Choroid plexus epithelial cell (primary cell): ENCODE measurements around the gene PEPD.

ENCODE experiments used
- DNase-seq: peaks from one replicate; pipeline ENCODE4 v3.0.0-alpha.2; 2010; ENCODE audit warnings: low read depth
- H3K4me3 ChIP-seq: 2 replicates; pipeline ENCODE4 v1.5.1; 2011; ENCODE audit warnings: low read depth, mild to moderate bottlenecking, control low read depth, low read length, moderate library complexity
- TF ChIP-seq, protein P1 (sequence below): conservative IDR thresholded peaks from 2 replicates; pipeline ENCODE4 v1.5.1; 2011; ENCODE audit warnings: low read depth, mild to moderate bottlenecking, control low read depth, inconsistent platforms, low read length, moderate library complexity

Gene PEPD

DNA sequence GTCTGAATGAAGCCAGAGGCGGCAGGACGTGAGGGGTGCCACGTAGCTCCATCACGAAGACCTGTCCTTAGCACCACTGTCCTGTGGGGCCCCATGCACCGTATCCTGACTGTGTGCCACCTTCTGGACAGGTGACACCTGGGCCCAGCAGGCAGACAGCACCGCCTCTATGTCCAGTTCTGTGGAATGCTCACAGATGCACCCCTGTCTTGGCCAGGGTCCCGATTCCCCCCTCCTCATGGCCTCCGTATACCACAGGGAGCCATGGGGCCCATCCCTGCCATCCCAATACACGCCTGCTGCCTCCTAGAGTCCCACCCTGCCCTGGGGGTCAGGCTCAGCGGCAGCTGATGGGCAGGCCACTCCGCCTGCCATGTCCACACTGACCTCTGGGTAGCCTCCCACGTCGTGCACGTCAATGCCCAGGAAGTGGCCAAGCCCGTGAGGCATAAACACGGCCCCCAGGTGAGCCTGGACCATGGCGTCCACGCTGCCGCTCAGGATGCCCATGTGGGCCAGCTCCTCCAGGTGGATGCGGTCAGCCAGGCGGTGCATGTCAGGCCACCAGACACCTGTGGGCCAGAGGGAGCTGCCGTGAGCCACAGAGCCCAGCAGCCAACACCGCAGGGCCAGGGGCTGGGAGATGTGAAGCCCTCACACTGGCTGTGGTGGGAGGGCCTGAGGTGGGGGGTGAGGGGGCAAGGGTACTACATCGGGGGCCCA lies 130.5 kb downstream of the PEPD start:
- no peak for DNase-seq
- no peak overlapping the region for H3K4me3 ChIP-seq
- TF ChIP-seq, protein P1, sequence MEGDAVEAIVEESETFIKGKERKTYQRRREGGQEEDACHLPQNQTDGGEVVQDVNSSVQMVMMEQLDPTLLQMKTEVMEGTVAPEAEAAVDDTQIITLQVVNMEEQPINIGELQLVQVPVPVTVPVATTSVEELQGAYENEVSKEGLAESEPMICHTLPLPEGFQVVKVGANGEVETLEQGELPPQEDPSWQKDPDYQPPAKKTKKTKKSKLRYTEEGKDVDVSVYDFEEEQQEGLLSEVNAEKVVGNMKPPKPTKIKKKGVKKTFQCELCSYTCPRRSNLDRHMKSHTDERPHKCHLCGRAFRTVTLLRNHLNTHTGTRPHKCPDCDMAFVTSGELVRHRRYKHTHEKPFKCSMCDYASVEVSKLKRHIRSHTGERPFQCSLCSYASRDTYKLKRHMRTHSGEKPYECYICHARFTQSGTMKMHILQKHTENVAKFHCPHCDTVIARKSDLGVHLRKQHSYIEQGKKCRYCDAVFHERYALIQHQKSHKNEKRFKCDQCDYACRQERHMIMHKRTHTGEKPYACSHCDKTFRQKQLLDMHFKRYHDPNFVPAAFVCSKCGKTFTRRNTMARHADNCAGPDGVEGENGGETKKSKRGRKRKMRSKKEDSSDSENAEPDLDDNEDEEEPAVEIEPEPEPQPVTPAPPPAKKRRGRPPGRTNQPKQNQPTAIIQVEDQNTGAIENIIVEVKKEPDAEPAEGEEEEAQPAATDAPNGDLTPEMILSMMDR, result no peak

DNA sequence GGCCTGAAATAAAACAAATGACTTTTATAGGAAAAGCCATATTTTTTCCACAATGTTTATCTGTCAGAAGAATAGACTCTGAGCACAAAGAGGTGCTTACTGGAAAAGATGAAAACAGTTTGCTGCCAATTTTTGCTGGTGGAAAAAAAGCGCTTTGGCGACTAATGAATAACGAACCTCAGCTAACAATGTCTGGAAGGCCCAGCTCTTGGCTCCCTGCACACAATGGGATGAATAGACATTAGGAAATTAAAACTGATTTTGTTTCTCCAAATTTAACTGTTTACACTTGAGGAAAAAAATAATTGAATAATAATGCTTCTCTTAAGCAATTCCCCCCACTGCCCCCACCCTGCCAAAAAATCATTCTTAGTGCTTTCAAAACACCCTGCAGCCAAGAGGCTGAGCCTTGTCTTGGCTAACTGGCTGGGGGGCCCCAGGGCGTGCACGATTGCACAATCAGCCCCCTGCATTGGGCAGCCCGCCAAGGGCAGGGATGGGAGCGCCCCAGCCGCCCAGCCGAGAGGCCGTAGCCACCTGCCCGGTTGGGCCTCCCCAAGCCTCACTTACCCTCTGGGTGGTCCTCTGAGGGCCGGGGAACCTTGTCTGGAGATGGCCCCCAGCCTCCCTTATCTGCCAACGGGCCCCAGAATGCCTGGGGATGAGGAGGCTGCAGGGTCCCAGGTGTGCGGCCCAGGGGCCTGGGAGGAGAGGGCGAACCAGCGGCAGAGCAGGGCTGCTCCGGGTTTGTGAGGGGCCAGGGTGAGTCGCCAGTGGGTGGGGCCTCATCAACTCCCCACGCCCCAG lies 131.3 kb downstream of the PEPD start:
- TF ChIP-seq, protein P1, result no peak
- DNase-seq, result no peak
- H3K4me3 ChIP-seq, result no peak overlapping the region

DNA sequence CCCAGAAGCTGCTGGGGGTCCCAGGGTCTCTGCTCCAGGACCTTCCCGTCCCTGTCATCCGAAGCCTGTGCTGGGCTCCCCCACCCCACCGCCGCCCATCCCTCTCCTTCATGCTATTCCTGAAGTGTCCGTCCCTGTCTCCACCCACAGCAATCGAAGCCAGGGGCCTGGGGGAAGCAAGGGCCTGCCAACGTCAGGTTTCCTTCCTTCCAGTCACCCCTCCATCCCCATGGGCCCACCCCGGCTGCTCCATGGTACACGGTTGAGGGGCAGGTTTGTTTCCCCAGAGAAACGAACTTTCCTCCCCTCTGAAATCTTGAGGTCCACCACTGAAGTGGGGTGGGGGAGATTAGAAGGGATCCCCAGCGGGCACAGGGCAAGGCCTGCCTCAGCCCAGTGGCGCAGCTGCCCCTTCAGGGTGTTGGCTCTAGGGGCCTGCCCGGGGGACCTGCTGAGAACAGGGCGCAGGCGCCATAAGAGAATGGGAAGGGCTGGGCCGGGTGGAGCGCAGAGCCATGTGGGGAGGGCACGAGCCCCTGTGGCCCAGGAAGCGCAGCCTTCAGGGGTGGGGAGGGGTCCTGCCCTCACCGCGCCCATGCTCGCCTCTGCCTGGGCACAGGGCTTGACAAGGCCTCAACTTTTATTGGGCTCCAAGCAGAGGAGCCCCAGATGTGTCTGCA lies 132.0 kb downstream of the PEPD start:
- TF ChIP-seq, protein P1, result no peak
- DNase-seq, result no peak
- H3K4me3 ChIP-seq, result no peak overlapping the region

DNA sequence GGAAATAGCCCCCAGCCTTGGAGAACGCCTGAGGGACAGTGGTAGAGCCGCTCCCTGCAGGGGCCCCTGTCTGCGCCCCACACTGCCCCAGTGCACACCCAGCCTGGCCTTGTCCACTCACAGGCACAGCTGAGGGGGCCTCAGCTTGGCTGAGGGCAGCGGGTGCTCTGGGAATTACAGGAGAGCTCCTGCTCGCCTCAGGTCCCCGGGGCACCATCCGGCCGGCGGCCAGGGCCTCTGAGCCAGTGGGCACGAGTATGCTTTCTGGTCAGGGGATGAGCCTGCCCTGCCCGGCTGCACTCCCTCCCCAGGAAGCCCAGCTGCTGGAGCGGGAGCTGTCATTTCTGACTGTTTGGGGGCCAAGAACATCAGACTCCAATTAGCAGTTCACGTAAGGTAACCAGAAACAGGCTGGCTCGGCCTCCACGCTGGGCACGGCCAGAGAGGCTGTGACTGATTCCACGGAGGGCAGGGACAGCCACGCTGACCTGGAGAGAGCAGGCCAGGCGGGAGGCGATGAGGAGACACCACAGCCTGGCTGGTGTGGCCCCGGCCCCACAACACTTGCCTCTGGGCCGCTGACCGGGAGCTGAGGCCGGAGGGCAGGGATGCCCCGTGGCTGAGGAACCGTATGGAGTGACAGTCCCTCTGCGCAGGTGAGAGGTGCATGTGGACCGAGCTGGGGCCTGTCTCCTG lies 132.7 kb downstream of the PEPD start:
- TF ChIP-seq, protein P1, result no peak
- no peak for DNase-seq
- H3K4me3 ChIP-seq, result no peak overlapping the region

DNA sequence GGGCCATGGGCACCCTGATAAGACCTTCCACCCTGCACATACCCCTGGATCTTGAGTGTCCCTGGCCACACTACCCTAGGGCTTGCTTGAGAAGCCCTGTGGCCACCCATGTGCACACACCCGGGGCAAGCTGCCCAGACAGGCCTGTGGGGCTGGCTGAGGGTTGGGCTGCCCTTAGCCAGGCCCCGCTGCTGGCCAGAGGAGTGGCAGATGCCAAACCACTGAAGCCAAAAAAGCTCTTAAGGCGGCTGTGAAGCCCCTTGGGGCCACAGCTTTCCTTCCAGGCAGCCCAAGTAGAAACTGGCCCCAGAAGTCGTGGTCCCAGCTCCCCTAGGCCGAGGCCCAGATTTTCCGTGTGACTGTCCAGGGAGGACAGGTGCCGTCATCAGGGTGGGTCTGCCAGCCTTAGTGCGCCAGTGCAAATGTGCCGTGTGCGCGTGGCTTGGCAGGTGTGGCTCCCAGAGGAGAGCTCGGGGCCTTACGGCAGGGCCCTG lies 133.3 kb downstream of the PEPD start:
- no peak overlapping the region for H3K4me3 ChIP-seq
- DNase-seq, result no peak
- TF ChIP-seq, protein P1, result no peak

DNA sequence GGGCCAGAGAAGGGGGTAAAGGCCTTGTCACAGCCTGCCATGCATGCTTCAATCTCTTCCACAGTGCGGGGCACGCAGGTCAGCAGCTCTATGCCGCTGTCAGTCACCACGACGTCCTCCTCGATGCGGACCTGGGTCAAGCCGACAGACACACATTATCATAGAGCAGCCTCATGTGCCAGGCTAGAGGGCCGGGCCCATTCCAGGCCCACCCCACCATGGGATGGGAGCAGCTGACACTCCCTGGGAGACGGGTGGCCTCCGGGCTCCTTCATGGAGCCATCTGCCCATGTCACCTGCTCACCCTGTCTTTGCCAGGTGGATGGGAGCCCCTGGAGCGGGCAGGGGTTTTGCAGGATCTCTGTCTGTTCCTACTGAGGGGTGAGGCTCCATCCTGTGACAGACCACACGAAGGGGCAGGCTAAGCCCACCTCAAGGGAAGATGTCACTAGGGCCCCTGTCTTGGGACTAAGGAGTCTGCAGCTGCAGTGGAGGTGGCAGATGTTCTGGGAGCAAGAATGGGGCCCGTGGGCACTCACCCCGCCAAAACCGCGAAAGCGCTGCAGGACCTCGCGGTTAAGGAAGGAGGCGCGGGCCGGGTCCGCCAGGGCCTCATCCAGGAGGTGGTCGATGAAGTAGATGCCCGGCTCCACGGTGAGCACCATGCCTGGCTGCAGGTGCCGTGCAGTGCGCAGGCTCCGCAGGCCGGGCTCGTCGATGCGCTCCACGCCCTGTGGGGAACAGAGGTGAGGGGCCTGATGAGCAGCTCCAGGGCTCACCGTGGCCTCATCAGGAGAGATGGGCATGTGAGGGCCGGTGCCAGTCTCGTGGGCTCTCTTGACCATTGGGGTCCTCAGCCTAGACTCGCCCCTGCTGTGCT lies 134.0 kb downstream of the PEPD start:
- TF ChIP-seq, protein P1, result no peak

More for the DNA sequence above, 134.0 kb downstream of the PEPD start:
- DNase-seq, result no peak
- no peak overlapping the region for H3K4me3 ChIP-seq
